ENCODE data around the gene KIR2DL3. TPM values are rescaled to one million over a fixed set of nuclear protein-coding genes. Genes with fewer than 3 reads are reported as not detected.
"Not testable (repeated sequence)": the region's sequence is repeated elsewhere in the genome, so short reads cannot be mapped to it uniquely, and the experiment has no call there.

KIR2DL3 gene
- not detected in 2 replicates for total RNA-seq

DNA sequence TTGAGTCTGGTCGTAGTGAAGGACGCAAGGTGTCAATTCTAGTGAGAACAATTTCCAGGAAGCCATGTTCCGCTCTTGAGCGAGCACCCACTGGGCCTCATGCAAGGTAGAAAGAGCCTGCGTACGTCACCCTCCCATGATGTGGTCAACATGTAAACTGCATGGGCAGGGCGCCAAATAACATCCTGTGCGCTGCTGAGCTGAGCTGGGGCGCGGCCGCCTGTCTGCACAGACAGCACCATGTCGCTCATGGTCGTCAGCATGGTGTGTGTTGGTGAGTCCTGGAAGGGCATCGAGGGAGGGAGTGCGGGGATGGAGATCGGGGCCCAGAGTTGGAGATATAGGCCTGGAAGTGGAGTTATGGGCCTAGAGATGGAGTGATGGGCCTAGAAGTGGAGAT is at the start of gene KIR2DL3:
TSS of gene KIR2DL3 (plus strand) at position 208 of the 400 bp plus-strand sequence. CDS start at position 241, 33 bp downstream.
- intact Hi-C loops (cut with micrococcal nuclease); H3K27ac Mint-ChIP-seq; H3K27me3 Mint-ChIP-seq (ENCODE audit: low read depth); H3K4me3 Mint-ChIP-seq (ENCODE audit: low read depth); H3K9me3 Mint-ChIP-seq; DNase-seq (ENCODE audit: low spot score); H3K4me1 Mint-ChIP-seq (ENCODE audit: low read depth); H3K36me3 Mint-ChIP-seq (ENCODE audit: low read depth): not testable (repeated sequence)

DNA sequence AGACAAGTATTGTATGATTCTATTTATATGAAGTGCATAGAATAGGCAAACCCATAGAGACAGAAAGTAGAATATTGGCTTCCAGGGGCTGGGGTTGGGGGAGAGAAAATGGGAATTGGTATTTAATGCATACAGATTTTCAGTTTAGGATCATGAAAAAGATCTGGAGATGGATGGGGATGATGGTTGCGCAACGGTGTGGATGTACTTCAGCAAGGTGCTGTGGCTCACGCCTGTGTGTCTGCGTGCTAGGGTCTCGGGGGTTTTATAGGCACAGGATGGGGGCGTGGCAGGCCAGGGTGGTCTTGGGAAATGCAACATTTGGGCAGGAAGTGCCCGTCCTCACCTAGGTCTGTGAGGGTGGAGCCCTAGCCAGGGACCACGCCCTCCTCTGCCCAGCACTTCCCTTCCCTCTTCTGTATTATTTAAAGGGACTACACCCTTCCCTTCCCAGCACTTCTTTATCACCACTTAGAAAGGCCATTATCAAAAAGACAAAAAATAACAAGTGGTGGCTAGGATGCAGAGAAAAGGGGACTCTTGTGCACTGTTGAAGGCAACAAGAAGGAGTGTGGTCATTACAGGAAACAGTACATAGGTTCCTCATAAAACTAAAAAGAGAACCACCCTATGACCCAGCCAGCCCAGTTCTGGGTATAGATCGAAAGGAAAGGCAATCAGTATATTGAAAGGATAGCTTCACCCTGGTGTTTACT is 46.6 kb upstream of the KIR2DL3 start:
- intact Hi-C loops (cut with micrococcal nuclease), result no loop called here

DNA sequence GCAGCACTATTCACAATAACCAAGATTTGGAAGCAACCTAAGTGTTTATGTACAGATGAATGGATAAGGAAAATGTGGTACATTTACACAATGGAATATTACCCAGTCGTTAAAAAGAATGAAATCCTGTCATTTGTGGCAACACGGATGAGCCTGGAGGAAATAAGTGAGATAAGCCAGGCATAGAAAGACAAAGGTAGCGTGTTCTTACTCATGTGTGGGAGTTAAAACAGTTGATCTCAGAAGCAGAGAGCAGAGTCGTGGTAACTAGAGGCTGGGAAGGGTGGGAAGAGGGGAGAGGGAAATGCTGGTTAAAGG is 46.1 kb upstream of the KIR2DL3 start:
- no peak for DNase-seq (ENCODE audit: low spot score)
- Mint-ChIP-seq H3K9me3 (no peaks in the 10 kb centered on the region), H3K4me3 (ENCODE audit: low read depth) (no peak overlapping the region), H3K36me3 (ENCODE audit: low read depth) (no peaks in the 10 kb centered on the region), H3K27me3 (ENCODE audit: low read depth) (peaks cover 3% of the 10 kb centered on the region), H3K4me1 (ENCODE audit: low read depth) (no peaks in the 10 kb centered on the region), H3K27ac (no peak overlapping the region)
- intact Hi-C loops (cut with micrococcal nuclease), result no loop called here

More for the DNA sequence above, 46.6 kb upstream of the KIR2DL3 start:
- H3K9me3 Mint-ChIP-seq, result no peaks in the 10 kb centered on the region
- H3K4me1 Mint-ChIP-seq (ENCODE audit: low read depth), result no peaks in the 10 kb centered on the region
- peaks cover 3% of the 10 kb centered on the region for H3K27me3 Mint-ChIP-seq (ENCODE audit: low read depth)
- no peak overlapping the region for H3K4me3 Mint-ChIP-seq (ENCODE audit: low read depth)
- no peak overlapping the region for H3K27ac Mint-ChIP-seq
- no peaks in the 10 kb centered on the region for H3K36me3 Mint-ChIP-seq (ENCODE audit: low read depth)
- DNase-seq (ENCODE audit: low spot score), result no peak

DNA sequence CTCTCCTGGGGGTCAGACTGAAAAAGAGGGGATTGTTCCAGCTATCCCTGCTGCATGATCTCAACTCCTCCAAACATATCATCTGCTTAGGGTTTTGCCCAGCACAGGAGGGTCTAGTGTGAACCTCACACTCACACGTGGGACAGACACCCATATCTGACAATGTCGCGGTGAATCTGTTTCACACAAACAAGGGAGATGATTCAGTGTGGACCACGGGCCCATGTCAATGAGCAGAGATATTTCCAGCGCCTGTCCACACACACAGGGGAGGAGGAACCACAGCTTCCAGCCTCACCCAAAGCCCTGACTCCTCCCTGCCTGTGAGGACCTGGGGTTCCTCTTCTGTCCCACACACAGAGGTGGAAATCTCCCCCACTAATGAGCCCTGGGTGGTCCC is 43.7 kb upstream of the KIR2DL3 start:
- DNase-seq (ENCODE audit: low spot score), result no peak
- intact Hi-C loops (cut with micrococcal nuclease), result no loop called here
- no peaks in the 10 kb centered on the region for H3K4me1 Mint-ChIP-seq (ENCODE audit: low read depth)
- peaks cover 2% of the 10 kb centered on the region for H3K27me3 Mint-ChIP-seq (ENCODE audit: low read depth)
- H3K9me3 Mint-ChIP-seq, result no peaks in the 10 kb centered on the region
- H3K27ac Mint-ChIP-seq, result no peak overlapping the region
- no peak overlapping the region for H3K4me3 Mint-ChIP-seq (ENCODE audit: low read depth)
- no peaks in the 10 kb centered on the region for H3K36me3 Mint-ChIP-seq (ENCODE audit: low read depth)

DNA sequence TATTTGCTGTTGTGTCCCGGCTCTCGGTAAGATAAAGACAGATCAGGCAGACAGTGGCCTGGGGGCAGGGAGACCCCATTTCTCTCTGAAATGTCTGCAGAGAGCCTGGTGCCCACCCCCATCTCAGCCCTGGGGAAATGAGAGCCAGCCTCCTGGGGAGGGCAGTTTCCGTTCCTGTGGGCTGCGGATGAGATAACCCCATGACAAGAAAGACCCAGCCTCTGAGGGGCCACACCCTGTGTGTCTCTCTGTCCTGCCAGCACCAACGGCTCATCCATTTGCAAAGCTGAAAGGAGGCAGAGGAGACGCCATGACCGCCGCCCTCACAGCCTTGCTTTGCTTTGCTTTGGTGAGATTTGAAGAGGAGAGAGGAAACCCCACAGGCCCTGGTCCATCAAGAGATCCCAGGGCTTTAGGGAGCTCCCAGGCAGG is 42.2 kb upstream of the KIR2DL3 start:
- no peak overlapping the region for H3K4me3 Mint-ChIP-seq (ENCODE audit: low read depth)
- no peaks in the 10 kb centered on the region for H3K4me1 Mint-ChIP-seq (ENCODE audit: low read depth)

DNA sequence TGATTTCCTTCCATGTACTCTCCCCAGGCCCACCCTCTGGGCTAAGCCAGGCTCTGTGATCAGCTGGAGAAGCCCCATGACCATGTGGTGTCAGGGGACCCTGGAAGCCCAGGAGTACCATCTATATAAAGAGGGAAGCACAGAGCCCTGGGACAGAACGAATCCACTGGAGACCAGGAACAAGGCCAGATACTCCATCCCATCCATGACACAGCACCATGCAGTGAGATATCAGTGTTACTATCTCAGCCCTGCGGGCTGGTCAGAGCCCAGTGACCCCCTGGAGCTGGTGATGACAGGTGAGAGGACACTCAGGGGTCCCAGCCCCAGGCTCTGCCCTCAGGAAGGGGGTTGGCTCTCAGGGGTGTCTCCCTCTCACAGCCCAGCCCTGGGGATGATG is 41.5 kb upstream of the KIR2DL3 start:
- no peaks in the 10 kb centered on the region for H3K4me1 Mint-ChIP-seq (ENCODE audit: low read depth)
- no peak overlapping the region for H3K4me3 Mint-ChIP-seq (ENCODE audit: low read depth)
- intact Hi-C loops (cut with micrococcal nuclease), result no loop called here
- no peaks in the 10 kb centered on the region for H3K36me3 Mint-ChIP-seq (ENCODE audit: low read depth)
- H3K27ac Mint-ChIP-seq, result no peak overlapping the region
- DNase-seq (ENCODE audit: low spot score), result no peak
- H3K9me3 Mint-ChIP-seq, result no peaks in the 10 kb centered on the region
- peaks cover 2% of the 10 kb centered on the region for H3K27me3 Mint-ChIP-seq (ENCODE audit: low read depth)

More for the DNA sequence above, 42.2 kb upstream of the KIR2DL3 start:
- Mint-ChIP-seq H3K27ac (no peak overlapping the region), H3K36me3 (ENCODE audit: low read depth) (no peaks in the 10 kb centered on the region), H3K27me3 (ENCODE audit: low read depth) (peaks cover 2% of the 10 kb centered on the region), H3K9me3 (no peaks in the 10 kb centered on the region)
- intact Hi-C loops (cut with micrococcal nuclease), result no loop called here
- no peak for DNase-seq (ENCODE audit: low spot score)

DNA sequence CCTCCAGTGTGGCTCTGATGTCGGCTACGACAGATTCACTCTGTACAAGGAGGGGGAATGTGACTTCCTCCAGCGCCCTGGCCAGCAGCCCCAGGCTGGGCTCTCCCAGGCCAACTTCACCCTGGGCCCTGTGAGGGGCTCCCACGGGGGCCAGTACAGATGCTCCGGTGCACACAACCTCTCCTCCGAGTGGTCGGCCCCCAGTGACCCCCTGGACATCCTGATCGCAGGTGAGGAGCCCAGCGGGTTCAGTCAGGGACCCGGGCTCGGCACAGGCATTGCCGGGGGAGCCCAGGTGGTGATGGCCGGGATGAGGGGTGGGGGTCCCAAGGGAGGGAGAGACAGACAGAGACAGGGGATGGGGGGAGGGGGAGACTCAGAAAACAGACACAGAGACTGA is 40.6 kb upstream of the KIR2DL3 start:
- intact Hi-C loops (cut with micrococcal nuclease); H3K27me3 Mint-ChIP-seq (ENCODE audit: low read depth); H3K36me3 Mint-ChIP-seq (ENCODE audit: low read depth): not testable (repeated sequence)

DNA sequence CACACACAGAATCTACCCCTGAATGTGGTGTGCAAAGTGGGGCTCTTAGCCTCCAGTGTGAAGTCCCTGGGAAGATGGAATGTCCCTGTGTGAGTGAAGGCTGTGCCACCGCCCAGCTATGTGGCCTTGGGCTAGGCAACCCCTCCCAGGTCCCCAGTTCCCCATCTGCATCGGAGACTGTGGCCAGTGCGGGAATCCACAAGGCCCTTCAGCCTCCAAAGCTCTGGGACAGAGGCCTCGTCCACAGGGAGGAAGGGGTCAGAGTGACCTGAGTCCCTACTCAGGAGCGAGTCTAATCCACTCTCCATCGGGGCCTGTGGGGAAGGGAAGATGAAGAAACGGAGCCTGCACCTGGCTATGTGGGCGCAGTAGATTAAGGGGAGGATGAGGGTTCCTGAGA is 33.4 kb upstream of the KIR2DL3 start:
- DNase-seq (ENCODE audit: low spot score), result no peak
- no peaks in the 10 kb centered on the region for H3K27me3 Mint-ChIP-seq (ENCODE audit: low read depth)
- intact Hi-C loops (cut with micrococcal nuclease), result no loop called here
- H3K36me3 Mint-ChIP-seq (ENCODE audit: low read depth), result no peaks in the 10 kb centered on the region
- H3K4me3 Mint-ChIP-seq (ENCODE audit: low read depth), result no peak overlapping the region
- H3K9me3 Mint-ChIP-seq, result no peaks in the 10 kb centered on the region
- no peak overlapping the region for H3K27ac Mint-ChIP-seq
- H3K4me1 Mint-ChIP-seq (ENCODE audit: low read depth), result peaks cover 8% of the 10 kb centered on the region

More for the DNA sequence above, 40.6 kb upstream of the KIR2DL3 start:
- H3K27ac Mint-ChIP-seq; H3K4me1 Mint-ChIP-seq (ENCODE audit: low read depth); H3K9me3 Mint-ChIP-seq; DNase-seq (ENCODE audit: low spot score); H3K4me3 Mint-ChIP-seq (ENCODE audit: low read depth): not testable (repeated sequence)

DNA sequence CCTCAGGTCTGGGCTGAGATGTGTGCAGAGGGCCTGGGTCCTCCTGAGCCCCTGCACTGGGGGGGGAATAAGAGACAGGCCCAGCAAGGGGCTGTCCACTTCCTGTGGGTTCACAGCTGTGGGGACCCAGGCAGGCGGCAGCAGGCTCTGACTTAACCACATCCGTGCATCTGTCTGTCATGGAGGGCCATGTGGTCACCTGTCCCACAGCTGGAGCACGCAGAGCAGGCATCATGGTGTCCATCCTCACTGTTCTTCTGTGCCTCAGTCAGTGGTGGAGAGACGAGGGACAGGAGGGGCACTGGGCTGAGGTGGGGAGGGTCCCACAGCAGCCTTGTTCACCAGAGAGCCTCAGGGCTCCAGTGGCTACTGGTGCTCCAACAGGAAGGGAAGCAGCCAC is 30.4 kb upstream of the KIR2DL3 start:
- Mint-ChIP-seq H3K27me3 (ENCODE audit: low read depth) (no peaks in the 10 kb centered on the region), H3K27ac (no peak overlapping the region), H3K36me3 (ENCODE audit: low read depth) (no peaks in the 10 kb centered on the region), H3K4me1 (ENCODE audit: low read depth) (peaks cover 8% of the 10 kb centered on the region), H3K4me3 (ENCODE audit: low read depth) (no peak overlapping the region), H3K9me3 (no peaks in the 10 kb centered on the region)
- DNase-seq (ENCODE audit: low spot score), result peak; percentile 21
- intact Hi-C loops (cut with micrococcal nuclease), result no loop called here

DNA sequence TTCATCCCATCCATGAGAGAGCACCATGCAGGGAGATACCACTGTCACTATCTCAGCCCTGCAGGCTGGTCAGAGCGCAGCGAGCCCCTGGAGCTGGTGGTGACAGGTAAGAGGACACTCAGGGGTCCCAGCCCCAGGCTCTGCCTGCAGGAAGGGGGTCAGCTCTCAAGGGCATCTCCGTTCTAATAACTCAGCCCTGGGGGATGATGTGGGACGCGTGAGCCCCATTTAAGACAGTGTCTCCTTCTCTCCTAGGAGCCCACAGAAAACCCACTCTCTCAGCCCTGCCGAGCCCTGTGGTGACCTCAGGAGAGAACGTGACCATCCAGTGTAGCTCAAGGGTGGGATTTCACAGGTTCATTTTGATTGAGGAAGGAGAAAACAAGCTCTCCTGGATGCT is 29.5 kb upstream of the KIR2DL3 start:
- Mint-ChIP-seq H3K4me3 (ENCODE audit: low read depth) (no peak overlapping the region), H3K27ac (no peak overlapping the region)
- intact Hi-C loops (cut with micrococcal nuclease), result no loop called here

DNA sequence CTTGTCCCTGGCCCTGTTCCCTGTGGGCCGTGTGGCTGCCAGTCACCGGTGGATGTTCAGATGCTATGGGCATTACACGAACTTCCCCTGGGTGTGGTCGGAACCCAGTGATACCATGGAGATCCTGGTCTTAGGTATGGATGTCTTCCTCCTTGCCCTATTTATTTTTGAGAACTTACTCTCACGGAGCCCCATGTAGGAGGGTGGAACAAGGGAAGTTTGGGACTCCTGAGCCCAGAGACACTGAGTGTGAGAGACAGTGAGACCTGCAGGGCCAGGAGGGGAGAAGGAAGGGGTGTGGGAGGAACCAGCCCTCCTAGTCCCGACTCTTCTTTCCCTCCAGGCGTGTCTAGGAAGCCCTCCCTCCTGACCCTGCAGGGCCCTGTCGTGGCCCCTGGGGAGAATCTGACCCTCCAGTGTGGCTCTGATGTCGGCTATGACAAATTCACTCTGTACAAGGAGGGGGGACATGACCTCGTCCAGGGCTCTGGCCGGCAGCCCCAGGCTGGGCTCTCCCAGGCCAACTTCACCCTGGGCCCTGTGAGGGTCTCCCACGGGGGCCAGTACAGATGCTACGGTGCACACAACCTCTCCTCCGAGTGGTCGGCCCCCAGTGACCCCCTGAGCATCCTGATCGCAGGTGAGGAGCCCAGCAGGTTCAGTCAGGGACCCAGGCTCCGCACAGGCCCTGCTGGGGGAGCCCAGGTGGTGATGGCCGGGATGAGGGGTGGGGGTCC is 28.9 kb upstream of the KIR2DL3 start:
- H3K9me3 Mint-ChIP-seq, result no peaks in the 10 kb centered on the region
- H3K27me3 Mint-ChIP-seq (ENCODE audit: low read depth), result no peaks in the 10 kb centered on the region
- peaks cover 7% of the 10 kb centered on the region for H3K4me1 Mint-ChIP-seq (ENCODE audit: low read depth)
- H3K36me3 Mint-ChIP-seq (ENCODE audit: low read depth), result no peaks in the 10 kb centered on the region
- no peak for DNase-seq (ENCODE audit: low spot score)
- no peak overlapping the region for H3K27ac Mint-ChIP-seq
- H3K4me3 Mint-ChIP-seq (ENCODE audit: low read depth), result no peak overlapping the region
- intact Hi-C loops (cut with micrococcal nuclease), result no loop called here

More for the DNA sequence above, 29.5 kb upstream of the KIR2DL3 start:
- Mint-ChIP-seq H3K27me3 (ENCODE audit: low read depth) (no peaks in the 10 kb centered on the region), H3K9me3 (no peaks in the 10 kb centered on the region), H3K4me1 (ENCODE audit: low read depth) (peaks cover 7% of the 10 kb centered on the region), H3K36me3 (ENCODE audit: low read depth) (no peaks in the 10 kb centered on the region)
- DNase-seq (ENCODE audit: low spot score), result no peak

DNA sequence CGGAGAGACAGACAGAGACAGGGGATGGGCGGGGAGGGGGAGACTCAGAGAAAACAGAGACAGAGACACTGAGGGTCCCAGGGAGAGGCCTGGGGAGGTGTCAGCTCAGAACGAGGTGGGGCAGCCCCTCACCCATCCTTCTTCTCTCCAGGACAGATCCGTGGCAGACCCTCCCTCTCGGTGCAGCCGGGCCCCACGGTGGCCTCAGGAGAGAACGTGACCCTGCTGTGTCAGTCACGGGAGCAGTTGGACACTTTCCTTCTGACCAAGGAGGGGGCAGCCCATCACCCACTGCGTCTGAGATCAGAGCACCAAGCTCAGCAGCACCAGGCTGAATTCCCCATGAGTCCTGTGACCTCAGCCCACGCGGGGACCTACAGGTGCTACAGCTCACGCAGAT is 28.4 kb upstream of the KIR2DL3 start:
- H3K9me3 Mint-ChIP-seq; intact Hi-C loops (cut with micrococcal nuclease); H3K4me1 Mint-ChIP-seq (ENCODE audit: low read depth); DNase-seq (ENCODE audit: low spot score); H3K27me3 Mint-ChIP-seq (ENCODE audit: low read depth); H3K4me3 Mint-ChIP-seq (ENCODE audit: low read depth); H3K36me3 Mint-ChIP-seq (ENCODE audit: low read depth); H3K27ac Mint-ChIP-seq: not testable (repeated sequence)

DNA sequence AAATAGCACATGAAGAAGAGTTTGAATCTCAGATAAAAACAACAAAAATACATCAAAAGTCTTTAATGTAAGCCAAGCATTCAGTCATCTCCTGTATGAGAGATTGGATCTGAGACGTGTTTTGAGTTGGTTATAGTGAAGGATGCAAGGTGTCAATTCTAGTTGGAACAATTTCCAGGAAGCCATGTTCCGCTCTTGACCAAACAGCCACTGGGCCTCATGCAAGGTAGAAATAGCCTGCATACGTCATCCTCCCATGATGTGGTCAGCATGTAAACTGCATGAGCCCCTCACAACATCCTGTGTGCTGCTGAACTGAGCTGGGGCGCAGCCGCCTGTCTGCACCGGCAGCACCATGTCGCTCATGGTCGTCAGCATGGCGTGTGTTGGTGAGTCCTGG is 14.2 kb upstream of the KIR2DL3 start, which contains the start of gene KIR3DL3:
TSS of gene KIR3DL3 (plus strand) at position 301 of the 400 bp plus-strand sequence. CDS start at position 356, 55 bp downstream.
- Mint-ChIP-seq H3K9me3 (peaks cover 15% of the 10 kb centered on the region), H3K27me3 (ENCODE audit: low read depth) (no peaks in the 10 kb centered on the region), H3K4me1 (ENCODE audit: low read depth) (no peaks in the 10 kb centered on the region), H3K36me3 (ENCODE audit: low read depth) (no peaks in the 10 kb centered on the region), H3K4me3 (ENCODE audit: low read depth) (no peak within 1 kb of the TSS), H3K27ac (no peak within 1 kb of the TSS)
- no peak for DNase-seq (ENCODE audit: low spot score)
- intact Hi-C loops (cut with micrococcal nuclease), result no loop called here

All from activated T-helper 2 cell treated with anti-CD3 and anti-CD28 coated beads, Interferon-gamma antibody, Interleukin-2, Interleukin-4, amounts not matched to agents 10 μg/mL and 5 μg/mL and 100 μg/mL, durations not matched to agents 14 hours and 24 hours and 36 hours (primary cell).